Measurements from ENCODE around the gene EIF2D. TPM values are rescaled to one million over a fixed set of nuclear protein-coding genes. Genes with fewer than 3 reads are reported as not detected.

EIF2D gene
- total and polyA plus RNA-seq, 2 of the 13 experiments (the other 11 are each of a cell fraction or from before 2014, with no cell fraction given): 45.1 to 64.9 TPM

DNA sequence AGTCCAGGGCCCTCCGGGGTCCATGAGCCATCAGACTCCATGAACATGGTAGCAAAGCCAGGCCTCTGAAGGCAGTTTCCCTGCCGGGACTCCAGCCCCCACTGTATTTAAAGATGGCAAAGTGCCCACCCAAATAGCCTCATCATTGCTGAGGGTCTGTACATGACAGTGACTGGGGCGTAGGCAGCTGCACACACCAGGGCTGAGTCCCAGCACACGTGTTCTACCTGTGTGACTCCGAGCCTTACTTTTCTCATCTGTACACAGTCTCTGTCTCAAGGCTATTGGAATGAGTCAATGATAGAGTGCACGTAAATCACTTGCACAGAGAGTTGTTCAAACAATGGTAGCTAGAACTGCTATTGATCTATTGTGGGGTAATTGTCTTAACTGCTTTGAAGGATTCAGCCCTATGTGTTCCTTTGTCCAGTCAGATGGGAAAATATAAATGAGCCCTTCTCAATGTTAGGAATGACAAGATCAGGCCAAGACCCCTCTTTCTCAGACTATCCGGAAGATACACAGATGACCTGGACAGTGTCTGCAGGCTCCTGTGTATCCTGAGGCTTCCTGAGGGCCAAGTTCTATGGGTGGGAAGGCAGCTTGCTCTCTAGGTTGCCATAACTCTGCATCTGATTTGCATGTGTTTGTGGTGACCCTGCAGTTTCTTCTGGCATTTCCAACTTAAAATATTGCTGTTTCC is 56.1 kb downstream of the EIF2D start (continued):
- TF ChIP-seq, protein P1, sequence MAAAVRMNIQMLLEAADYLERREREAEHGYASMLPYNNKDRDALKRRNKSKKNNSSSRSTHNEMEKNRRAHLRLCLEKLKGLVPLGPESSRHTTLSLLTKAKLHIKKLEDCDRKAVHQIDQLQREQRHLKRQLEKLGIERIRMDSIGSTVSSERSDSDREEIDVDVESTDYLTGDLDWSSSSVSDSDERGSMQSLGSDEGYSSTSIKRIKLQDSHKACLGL (CRISPR knock-in tag; IDR thresholded peaks at IDR 0.05): no peak
- TF ChIP-seq ZNF703 (CRISPR knock-in tag; IDR thresholded peaks at IDR 0.05; ENCODE audit: borderline replicate concordance) (no peak), KMT2A (CRISPR knock-in tag; IDR thresholded peaks at IDR 0.05) (no peak), ZNF12 (CRISPR knock-in tag; IDR thresholded peaks at IDR 0.05) (no peak), SATB2 (CRISPR knock-in tag; IDR thresholded peaks at IDR 0.05) (no peak), ZNF781 (CRISPR knock-in tag; IDR thresholded peaks at IDR 0.05; ENCODE audit: borderline replicate concordance, not compliant biosample characterization) (no peak), MATR3 (CRISPR knock-in tag; IDR thresholded peaks at IDR 0.05) (no peak), TSC22D2 (CRISPR knock-in tag; IDR thresholded peaks at IDR 0.05; ENCODE audit: borderline replicate concordance) (no peak), ATF1 (CRISPR knock-in tag; IDR thresholded peaks at IDR 0.05) (no peak), FOXJ3 (CRISPR knock-in tag; IDR thresholded peaks at IDR 0.05; ENCODE audit: borderline replicate concordance) (no peak), PRPF4 (IDR thresholded peaks at IDR 0.05; ENCODE audit: low read depth, low read length, poor library complexity, severe bottlenecking) (no peak), ZNF674 (CRISPR knock-in tag; IDR thresholded peaks at IDR 0.05; ENCODE audit: low read depth) (no peak), HOXA9 (CRISPR knock-in tag; IDR thresholded peaks at IDR 0.05; ENCODE audit: borderline replicate concordance) (no peak), ELF3 (CRISPR knock-in tag; IDR thresholded peaks at IDR 0.05) (no peak), ZNF616 (CRISPR knock-in tag; IDR thresholded peaks at IDR 0.05; ENCODE audit: low read depth) (no peak), ZNF709 (CRISPR knock-in tag; IDR thresholded peaks at IDR 0.05) (no peak), ZNF83 (CRISPR knock-in tag; IDR thresholded peaks at IDR 0.05; ENCODE audit: borderline replicate concordance) (no peak), SIN3B (IDR thresholded peaks at IDR 0.05; ENCODE audit: low read length) (no peak), ZNF672 (CRISPR knock-in tag; IDR thresholded peaks at IDR 0.05) (no peak)
- TF ChIP-seq, protein P2, sequence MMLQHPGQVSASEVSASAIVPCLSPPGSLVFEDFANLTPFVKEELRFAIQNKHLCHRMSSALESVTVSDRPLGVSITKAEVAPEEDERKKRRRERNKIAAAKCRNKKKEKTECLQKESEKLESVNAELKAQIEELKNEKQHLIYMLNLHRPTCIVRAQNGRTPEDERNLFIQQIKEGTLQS (CRISPR knock-in tag; IDR thresholded peaks at IDR 0.05): no peak
- TF ChIP-seq, protein P3, sequence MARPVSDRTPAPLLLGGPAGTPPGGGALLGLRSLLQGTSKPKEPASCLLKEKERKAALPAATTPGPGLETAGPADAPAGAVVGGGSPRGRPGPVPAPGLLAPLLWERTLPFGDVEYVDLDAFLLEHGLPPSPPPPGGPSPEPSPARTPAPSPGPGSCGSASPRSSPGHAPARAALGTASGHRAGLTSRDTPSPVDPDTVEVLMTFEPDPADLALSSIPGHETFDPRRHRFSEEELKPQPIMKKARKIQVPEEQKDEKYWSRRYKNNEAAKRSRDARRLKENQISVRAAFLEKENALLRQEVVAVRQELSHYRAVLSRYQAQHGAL (CRISPR knock-in tag; IDR thresholded peaks at IDR 0.05; ENCODE audit: not compliant biosample characterization): no peak
- TF ChIP-seq, protein P4, sequence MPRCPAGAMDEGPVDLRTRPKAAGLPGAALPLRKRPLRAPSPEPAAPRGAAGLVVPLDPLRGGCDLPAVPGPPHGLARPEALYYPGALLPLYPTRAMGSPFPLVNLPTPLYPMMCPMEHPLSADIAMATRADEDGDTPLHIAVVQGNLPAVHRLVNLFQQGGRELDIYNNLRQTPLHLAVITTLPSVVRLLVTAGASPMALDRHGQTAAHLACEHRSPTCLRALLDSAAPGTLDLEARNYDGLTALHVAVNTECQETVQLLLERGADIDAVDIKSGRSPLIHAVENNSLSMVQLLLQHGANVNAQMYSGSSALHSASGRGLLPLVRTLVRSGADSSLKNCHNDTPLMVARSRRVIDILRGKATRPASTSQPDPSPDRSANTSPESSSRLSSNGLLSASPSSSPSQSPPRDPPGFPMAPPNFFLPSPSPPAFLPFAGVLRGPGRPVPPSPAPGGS (CRISPR knock-in tag; IDR thresholded peaks at IDR 0.05): no peak
- TF ChIP-seq, protein P5, sequence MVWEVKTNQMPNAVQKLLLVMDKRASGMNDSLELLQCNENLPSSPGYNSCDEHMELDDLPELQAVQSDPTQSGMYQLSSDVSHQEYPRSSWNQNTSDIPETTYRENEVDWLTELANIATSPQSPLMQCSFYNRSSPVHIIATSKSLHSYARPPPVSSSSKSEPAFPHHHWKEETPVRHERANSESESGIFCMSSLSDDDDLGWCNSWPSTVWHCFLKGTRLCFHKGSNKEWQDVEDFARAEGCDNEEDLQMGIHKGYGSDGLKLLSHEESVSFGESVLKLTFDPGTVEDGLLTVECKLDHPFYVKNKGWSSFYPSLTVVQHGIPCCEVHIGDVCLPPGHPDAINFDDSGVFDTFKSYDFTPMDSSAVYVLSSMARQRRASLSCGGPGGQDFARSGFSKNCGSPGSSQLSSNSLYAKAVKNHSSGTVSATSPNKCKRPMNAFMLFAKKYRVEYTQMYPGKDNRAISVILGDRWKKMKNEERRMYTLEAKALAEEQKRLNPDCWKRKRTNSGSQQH (CRISPR knock-in tag; IDR thresholded peaks at IDR 0.05; ENCODE audit: low read depth): no peak
- TF ChIP-seq, protein P6, sequence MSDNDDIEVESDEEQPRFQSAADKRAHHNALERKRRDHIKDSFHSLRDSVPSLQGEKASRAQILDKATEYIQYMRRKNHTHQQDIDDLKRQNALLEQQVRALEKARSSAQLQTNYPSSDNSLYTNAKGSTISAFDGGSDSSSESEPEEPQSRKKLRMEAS (IDR thresholded peaks at IDR 0.05): no peak; the same call in 1 of the 2 replicates
- TF ChIP-seq, protein P7, sequence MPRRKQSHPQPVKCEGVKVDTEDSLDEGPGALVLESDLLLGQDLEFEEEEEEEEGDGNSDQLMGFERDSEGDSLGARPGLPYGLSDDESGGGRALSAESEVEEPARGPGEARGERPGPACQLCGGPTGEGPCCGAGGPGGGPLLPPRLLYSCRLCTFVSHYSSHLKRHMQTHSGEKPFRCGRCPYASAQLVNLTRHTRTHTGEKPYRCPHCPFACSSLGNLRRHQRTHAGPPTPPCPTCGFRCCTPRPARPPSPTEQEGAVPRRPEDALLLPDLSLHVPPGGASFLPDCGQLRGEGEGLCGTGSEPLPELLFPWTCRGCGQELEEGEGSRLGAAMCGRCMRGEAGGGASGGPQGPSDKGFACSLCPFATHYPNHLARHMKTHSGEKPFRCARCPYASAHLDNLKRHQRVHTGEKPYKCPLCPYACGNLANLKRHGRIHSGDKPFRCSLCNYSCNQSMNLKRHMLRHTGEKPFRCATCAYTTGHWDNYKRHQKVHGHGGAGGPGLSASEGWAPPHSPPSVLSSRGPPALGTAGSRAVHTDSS (CRISPR knock-in tag; conservative IDR thresholded peaks at IDR 0.05): no peak
